Esophagus muscularis mucosa (tissue), 4 donors: Measurements from ENCODE around the gene ELP6.

Experiments used
- EP300 ChIP-seq: sonication (generic); formaldehyde crosslinking; IDR thresholded peaks from one replicate; pipeline ENCODE4 v1.6.1; 2017; ENCODE audit warnings: antibody characterized with exemption
- POLR2A ChIP-seq: fragments of 450-650 bp; IDR thresholded peaks from one replicate; pipeline ENCODE4 v1.6.1; 2017; ENCODE audit warnings: antibody characterized with exemption, moderate library complexity, mild to moderate bottlenecking, low read depth
- POLR2AphosphoS5 ChIP-seq, 2 donors: sonication (generic); formaldehyde crosslinking; IDR thresholded peaks; one replicate each; pipeline ENCODE4 v1.6.1; 2017; ENCODE audit warnings: antibody characterized with exemption in 2 of 2
- TF ChIP-seq, protein P1 (sequence below), 3 experiments: fragments of 200-600 bp in 2 of 3; fragments of 450-650 bp in 1 of 3; sonication (generic) in 2 of 3; IDR thresholded peaks; one replicate each; pipeline ENCODE4 v1.5.1; 2017 to 2019; ENCODE audit warnings: antibody characterized with exemption in 3 of 3, mild to moderate bottlenecking in 2 of 3, moderate library complexity in 1 of 3

DNA sequence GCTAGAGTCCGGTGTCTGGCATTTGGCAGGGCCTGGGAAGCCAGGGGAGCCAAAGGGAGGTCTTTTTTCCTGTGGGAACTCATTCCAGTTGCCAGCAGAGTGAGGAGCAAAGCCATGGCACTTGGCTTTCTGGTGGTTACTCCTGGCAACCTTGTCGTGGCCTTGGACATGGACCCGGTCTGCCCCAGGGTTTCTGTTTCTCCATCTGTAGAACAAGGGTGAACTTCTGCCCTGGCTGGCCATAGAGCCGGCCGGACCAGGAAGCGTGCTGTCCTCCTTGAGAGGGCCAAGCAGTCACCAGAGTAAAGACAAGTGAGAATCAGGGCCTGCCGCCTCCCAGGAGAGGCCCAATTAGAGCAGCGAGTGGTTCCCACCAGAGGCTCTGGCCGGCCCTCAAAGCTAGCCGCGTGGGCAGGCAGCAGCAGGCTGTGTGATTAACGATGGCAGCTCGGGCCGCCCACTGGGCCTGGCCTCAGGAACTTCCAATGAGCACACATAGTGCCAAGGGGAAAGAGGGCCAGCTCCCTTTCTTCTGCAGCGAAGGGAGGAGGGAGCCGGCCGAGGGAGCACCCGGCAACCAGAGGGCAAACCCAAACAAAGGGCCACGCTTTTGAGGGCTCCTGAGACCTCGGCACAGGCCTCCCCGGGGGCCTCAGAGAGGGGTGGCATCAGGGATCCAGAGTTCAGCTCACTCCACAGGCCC is 29.1 kb upstream of the ELP6 start:
- TF ChIP-seq POLR2AphosphoS5 (IDR thresholded peaks at IDR 0.05) (no peak), EP300 (no peak), POLR2A (no peak)
- TF ChIP-seq, protein P1, sequence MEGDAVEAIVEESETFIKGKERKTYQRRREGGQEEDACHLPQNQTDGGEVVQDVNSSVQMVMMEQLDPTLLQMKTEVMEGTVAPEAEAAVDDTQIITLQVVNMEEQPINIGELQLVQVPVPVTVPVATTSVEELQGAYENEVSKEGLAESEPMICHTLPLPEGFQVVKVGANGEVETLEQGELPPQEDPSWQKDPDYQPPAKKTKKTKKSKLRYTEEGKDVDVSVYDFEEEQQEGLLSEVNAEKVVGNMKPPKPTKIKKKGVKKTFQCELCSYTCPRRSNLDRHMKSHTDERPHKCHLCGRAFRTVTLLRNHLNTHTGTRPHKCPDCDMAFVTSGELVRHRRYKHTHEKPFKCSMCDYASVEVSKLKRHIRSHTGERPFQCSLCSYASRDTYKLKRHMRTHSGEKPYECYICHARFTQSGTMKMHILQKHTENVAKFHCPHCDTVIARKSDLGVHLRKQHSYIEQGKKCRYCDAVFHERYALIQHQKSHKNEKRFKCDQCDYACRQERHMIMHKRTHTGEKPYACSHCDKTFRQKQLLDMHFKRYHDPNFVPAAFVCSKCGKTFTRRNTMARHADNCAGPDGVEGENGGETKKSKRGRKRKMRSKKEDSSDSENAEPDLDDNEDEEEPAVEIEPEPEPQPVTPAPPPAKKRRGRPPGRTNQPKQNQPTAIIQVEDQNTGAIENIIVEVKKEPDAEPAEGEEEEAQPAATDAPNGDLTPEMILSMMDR (IDR thresholded peaks at IDR 0.05): no peak
